ENCODE data around the gene SPINT2.
A peak's percentile ranks its signal among the peaks of the same experiment; 100 is the strongest.
"Not testable (repeated sequence)": the region's sequence is repeated elsewhere in the genome, so short reads cannot be mapped to it uniquely, and the experiment has no call there.

SPINT2 gene

GRCh38 chr19:38247126-38247525 is 17.2 kb upstream of the SPINT2 start:
- peaks cover 10% of the 10 kb centered on the region for H3K4me1 ChIP-seq (ENCODE audit: control insufficient read depth, insufficient read depth, low read length)
- no peaks in the 10 kb centered on the region for H3K9me3 ChIP-seq (ENCODE audit: control insufficient read depth, insufficient read depth, low read length)
- H3K36me3 ChIP-seq (ENCODE audit: control insufficient read depth, insufficient read depth, low read length): no peaks in the 10 kb centered on the region
- H3K4me3 ChIP-seq (ENCODE audit: low read depth, low read length): no peak overlapping the region
- H3K9ac ChIP-seq (ENCODE audit: low read depth, low read length): no peak overlapping the region
- no peaks in the 10 kb centered on the region for H3K27me3 ChIP-seq (ENCODE audit: control insufficient read depth, insufficient read depth, low read length)

GRCh38 chr19:38247734-38248268 is 16.6 kb upstream of the SPINT2 start:
- no peaks in the 10 kb centered on the region for H3K27me3 ChIP-seq (ENCODE audit: control insufficient read depth, insufficient read depth, low read length)
- H3K4me3 ChIP-seq (ENCODE audit: low read depth, low read length): no peak overlapping the region
- no peak overlapping the region for H3K9ac ChIP-seq (ENCODE audit: low read depth, low read length)
- no peaks in the 10 kb centered on the region for H3K9me3 ChIP-seq (ENCODE audit: control insufficient read depth, insufficient read depth, low read length)
- no peaks in the 10 kb centered on the region for H3K36me3 ChIP-seq (ENCODE audit: control insufficient read depth, insufficient read depth, low read length)
- peaks cover 16% of the 10 kb centered on the region for H3K4me1 ChIP-seq (ENCODE audit: control insufficient read depth, insufficient read depth, low read length)

DNA sequence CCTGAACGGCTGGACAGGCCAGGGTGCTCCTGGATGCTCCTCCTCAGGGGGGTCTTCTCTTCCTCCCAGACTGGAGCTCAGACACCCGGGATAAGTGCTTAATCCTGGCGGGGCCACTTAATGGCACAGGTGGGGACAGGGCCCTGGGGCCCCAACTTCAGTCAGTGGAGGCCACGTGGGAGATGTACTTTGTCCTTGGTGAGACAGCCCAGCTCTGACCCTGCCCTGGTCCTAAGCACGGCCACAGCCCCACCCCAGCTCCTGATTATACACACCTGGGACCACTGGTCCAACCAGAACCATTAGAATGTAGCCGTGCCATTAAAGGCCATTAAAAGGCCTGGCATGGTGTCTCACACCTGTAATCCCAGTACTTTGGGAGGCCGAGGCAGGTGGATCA is 16.0 kb upstream of the SPINT2 start:
- Histone ChIP-seq H3K27me3 (ENCODE audit: control insufficient read depth, insufficient read depth, low read length) (no peaks in the 10 kb centered on the region), H3K9ac (ENCODE audit: low read depth, low read length) (no peak overlapping the region), H3K4me3 (ENCODE audit: low read depth, low read length) (no peak overlapping the region), H3K9me3 (ENCODE audit: control insufficient read depth, insufficient read depth, low read length) (no peaks in the 10 kb centered on the region), H3K36me3 (ENCODE audit: control insufficient read depth, insufficient read depth, low read length) (no peaks in the 10 kb centered on the region), H3K4me1 (ENCODE audit: control insufficient read depth, insufficient read depth, low read length) (peaks cover 19% of the 10 kb centered on the region)

DNA sequence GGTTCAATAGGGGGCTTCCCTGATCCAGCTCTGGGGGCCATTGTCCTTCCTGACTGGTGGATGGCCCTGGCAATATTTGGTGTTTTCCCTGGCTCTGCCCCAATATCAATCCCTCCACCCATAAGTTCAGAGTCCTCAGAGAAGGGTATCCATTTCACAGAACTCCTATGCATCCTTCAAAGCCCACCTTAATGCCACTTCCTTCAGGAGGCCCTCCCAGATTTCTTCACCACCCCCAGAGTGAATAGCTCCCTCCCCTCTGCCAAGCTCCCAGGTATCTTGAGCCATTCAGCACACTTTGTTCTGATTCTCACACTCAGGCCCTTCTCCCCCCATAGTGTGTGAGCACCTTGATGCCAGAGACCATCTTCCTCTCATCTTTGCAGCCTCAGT is 13.9 kb upstream of the SPINT2 start:
- H3K36me3 ChIP-seq (ENCODE audit: control insufficient read depth, insufficient read depth, low read length): peaks cover 6% of the 10 kb centered on the region
- H3K27me3 ChIP-seq (ENCODE audit: control insufficient read depth, insufficient read depth, low read length): peaks cover 2% of the 10 kb centered on the region
- peak overlapping the region; percentile 31 for H3K4me3 ChIP-seq (ENCODE audit: low read depth, low read length)
- H3K9ac ChIP-seq (ENCODE audit: low read depth, low read length): no peak overlapping the region
- no peaks in the 10 kb centered on the region for H3K9me3 ChIP-seq (ENCODE audit: control insufficient read depth, insufficient read depth, low read length)
- peaks cover 17% of the 10 kb centered on the region for H3K4me1 ChIP-seq (ENCODE audit: control insufficient read depth, insufficient read depth, low read length)

- Histone ChIP-seq H3K27me3 (ENCODE audit: control insufficient read depth, insufficient read depth, low read length) (peaks cover 7% of the 10 kb centered on the region), H3K9ac (ENCODE audit: low read depth, low read length) (no peak overlapping the region), H3K9me3 (ENCODE audit: control insufficient read depth, insufficient read depth, low read length) (no peaks in the 10 kb centered on the region), H3K4me3 (ENCODE audit: low read depth, low read length) (peak overlapping the region; percentile 31), H3K36me3 (ENCODE audit: control insufficient read depth, insufficient read depth, low read length) (peaks cover 6% of the 10 kb centered on the region), H3K4me1 (ENCODE audit: control insufficient read depth, insufficient read depth, low read length) (peaks cover 17% of the 10 kb centered on the region)
These were observed 13.4 kb upstream of the SPINT2 start for GRCh38 chr19:38250821-38251563.

DNA sequence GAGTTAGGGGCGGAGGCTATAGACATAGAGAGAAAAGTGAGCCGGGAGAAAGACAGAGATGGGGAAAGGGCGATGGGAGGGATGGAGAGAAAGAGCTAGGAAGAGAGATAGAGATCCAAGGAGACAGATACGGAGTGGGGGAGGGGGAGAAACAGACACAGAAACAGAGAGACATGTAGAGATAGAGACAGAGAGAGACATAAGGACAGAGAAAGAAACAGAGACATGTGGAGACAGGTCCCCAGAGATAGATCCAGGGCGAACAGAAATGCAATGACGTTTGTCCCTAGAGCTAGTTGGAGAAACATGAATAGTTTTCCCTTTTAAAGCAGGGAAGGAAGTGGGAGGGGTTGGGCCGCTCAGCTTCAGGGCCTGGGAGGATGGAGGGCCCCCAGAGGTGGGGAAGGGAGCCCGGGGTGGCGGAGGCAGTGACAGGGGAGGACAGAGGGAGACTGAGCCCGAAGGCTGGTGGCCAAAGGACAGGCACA is 12.8 kb upstream of the SPINT2 start:
- Histone ChIP-seq H3K9ac (ENCODE audit: low read depth, low read length) (no peak overlapping the region), H3K27me3 (ENCODE audit: control insufficient read depth, insufficient read depth, low read length) (peaks cover 7% of the 10 kb centered on the region), H3K4me1 (ENCODE audit: control insufficient read depth, insufficient read depth, low read length) (peaks cover 17% of the 10 kb centered on the region), H3K9me3 (ENCODE audit: control insufficient read depth, insufficient read depth, low read length) (no peaks in the 10 kb centered on the region), H3K4me3 (ENCODE audit: low read depth, low read length) (peak overlapping the region; percentile 31), H3K36me3 (ENCODE audit: control insufficient read depth, insufficient read depth, low read length) (peaks cover 6% of the 10 kb centered on the region)

- Histone ChIP-seq H3K27me3 (ENCODE audit: control insufficient read depth, insufficient read depth, low read length) (peaks cover 7% of the 10 kb centered on the region), H3K36me3 (ENCODE audit: control insufficient read depth, insufficient read depth, low read length) (peaks cover 6% of the 10 kb centered on the region), H3K4me3 (ENCODE audit: low read depth, low read length) (peak overlapping the region; percentile 13), H3K9ac (ENCODE audit: low read depth, low read length) (no peak overlapping the region), H3K9me3 (ENCODE audit: control insufficient read depth, insufficient read depth, low read length) (no peaks in the 10 kb centered on the region), H3K4me1 (ENCODE audit: control insufficient read depth, insufficient read depth, low read length) (peaks cover 17% of the 10 kb centered on the region)
These were observed 12.0 kb upstream of the SPINT2 start for GRCh38 chr19:38252385-38252784.

DNA sequence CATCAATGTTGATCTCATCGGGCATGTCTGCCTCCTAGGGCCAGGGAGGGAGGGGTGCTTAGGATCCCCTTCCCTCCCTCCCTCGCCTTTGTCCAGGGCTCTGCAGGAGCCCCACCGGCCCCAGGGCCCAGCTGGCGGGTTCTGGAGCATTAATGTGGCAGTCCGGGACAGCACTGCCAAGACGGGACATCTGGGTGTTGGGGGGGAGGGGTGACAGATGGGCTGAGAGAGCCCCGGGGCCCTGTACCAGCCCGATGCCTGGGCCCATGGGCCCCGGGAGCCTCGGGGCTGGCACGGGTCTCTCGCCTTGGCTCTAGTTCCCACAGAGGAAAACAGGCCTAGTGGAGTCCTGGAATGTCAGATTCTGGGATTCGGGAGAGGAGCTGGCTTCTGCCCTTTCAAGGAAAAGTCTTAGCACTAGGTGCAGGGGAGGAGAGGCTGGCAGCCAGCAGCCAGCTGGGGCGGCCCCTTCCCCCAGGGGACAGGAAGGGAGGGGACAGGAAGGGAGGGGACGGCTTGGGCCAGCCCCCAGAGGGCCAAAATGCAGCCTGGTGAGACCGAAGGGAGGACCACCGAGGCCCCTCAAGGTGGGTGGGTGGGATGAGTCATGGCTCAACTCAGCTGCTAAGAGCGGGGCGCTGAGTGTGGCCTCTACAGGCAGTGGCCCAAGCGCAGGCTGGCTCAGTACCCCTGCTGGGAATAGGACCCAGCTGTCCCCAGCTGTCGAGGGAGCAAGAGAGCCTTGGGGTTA is 11.3 kb upstream of the SPINT2 start:
- Histone ChIP-seq H3K27me3 (ENCODE audit: control insufficient read depth, insufficient read depth, low read length) (peaks cover 7% of the 10 kb centered on the region), H3K36me3 (ENCODE audit: control insufficient read depth, insufficient read depth, low read length) (peaks cover 6% of the 10 kb centered on the region), H3K9ac (ENCODE audit: low read depth, low read length) (no peak overlapping the region), H3K9me3 (ENCODE audit: control insufficient read depth, insufficient read depth, low read length) (no peaks in the 10 kb centered on the region), H3K4me3 (ENCODE audit: low read depth, low read length) (peak overlapping the region; percentile 26), H3K4me1 (ENCODE audit: control insufficient read depth, insufficient read depth, low read length) (peaks cover 17% of the 10 kb centered on the region)

- no peak overlapping the region for H3K4me3 ChIP-seq (ENCODE audit: low read depth, low read length)
- peaks cover 6% of the 10 kb centered on the region for H3K36me3 ChIP-seq (ENCODE audit: control insufficient read depth, insufficient read depth, low read length)
- H3K9ac ChIP-seq (ENCODE audit: low read depth, low read length): no peak overlapping the region
- H3K9me3 ChIP-seq (ENCODE audit: control insufficient read depth, insufficient read depth, low read length): no peaks in the 10 kb centered on the region
- H3K4me1 ChIP-seq (ENCODE audit: control insufficient read depth, insufficient read depth, low read length): peaks cover 17% of the 10 kb centered on the region
- peaks cover 7% of the 10 kb centered on the region for H3K27me3 ChIP-seq (ENCODE audit: control insufficient read depth, insufficient read depth, low read length)
These were observed 10.6 kb upstream of the SPINT2 start for GRCh38 chr19:38253788-38254187.

DNA sequence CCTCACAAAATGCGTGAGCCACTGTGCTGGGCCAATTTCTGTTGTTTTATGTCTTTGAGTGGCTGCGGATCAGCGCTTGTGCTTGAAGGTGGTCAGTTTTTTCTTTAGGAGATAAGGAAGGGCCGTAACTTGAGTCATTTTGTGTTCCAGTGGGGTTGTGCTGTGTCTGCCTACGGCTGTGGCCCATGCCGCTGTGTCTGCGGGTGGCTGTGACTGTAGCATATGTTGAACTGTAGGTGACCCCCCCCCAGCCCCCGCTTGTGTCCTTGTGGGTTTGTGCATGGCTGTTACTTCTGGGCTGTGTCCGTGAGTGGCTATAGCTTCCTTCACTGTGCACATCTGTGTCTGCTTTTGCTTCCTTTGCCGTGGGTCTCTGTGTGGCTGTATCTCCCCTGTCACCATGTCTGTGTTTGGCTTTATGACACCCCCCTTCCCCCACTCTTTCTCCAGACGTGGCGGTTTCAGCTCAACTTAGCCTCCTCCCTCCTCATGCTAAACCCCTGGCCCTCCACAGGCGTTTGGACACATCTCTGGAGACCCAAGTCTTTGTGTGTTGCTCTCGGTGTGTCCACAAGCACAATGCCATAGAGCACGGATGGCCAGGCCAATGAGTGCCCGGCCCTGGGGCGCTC is 8.9 kb upstream of the SPINT2 start:
- peak overlapping the region; percentile 53 for H3K4me3 ChIP-seq (ENCODE audit: low read depth, low read length)
- H3K4me1 ChIP-seq (ENCODE audit: control insufficient read depth, insufficient read depth, low read length): peaks cover 15% of the 10 kb centered on the region
- peaks cover 7% of the 10 kb centered on the region for H3K27me3 ChIP-seq (ENCODE audit: control insufficient read depth, insufficient read depth, low read length)
- peaks cover 6% of the 10 kb centered on the region for H3K36me3 ChIP-seq (ENCODE audit: control insufficient read depth, insufficient read depth, low read length)
- no peaks in the 10 kb centered on the region for H3K9me3 ChIP-seq (ENCODE audit: control insufficient read depth, insufficient read depth, low read length)
- H3K9ac ChIP-seq (ENCODE audit: low read depth, low read length): peak overlapping the region; percentile 4

DNA sequence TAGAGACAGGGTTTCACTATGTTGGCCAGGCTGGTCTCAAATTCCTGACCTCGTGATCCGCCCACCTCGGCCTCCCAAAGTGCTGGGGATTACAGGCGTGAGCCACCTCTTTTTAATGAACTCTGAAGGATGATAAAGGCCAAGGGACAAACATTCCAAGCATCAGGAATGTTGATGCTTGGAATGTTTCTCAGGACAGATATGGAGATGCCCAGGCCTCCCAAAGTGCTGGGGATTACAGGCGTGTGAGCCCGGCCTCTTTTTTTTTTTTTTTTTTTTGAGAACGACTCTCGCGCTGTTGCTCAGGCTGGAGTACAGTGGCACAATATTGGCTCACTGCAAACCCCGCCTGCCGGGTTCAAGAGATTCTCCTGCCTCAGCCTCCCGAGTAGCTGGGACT is 2.4 kb upstream of the SPINT2 start:
- H3K36me3 ChIP-seq (ENCODE audit: control insufficient read depth, insufficient read depth, low read length); H3K9ac ChIP-seq (ENCODE audit: low read depth, low read length); H3K27me3 ChIP-seq (ENCODE audit: control insufficient read depth, insufficient read depth, low read length); H3K4me3 ChIP-seq (ENCODE audit: low read depth, low read length); H3K9me3 ChIP-seq (ENCODE audit: control insufficient read depth, insufficient read depth, low read length): not testable (repeated sequence)
- H3K4me1 ChIP-seq (ENCODE audit: control insufficient read depth, insufficient read depth, low read length): peaks cover 14% of the 10 kb centered on the region
